ENCODE results near the gene DMBX1.

Gene DMBX1

GRCh38 chr1:46489638-46490405, at the start of gene DMBX1:
DMBX1 (plus strand) TSS chr1:46489836; CDS start chr1:46507011, 17,175 bp downstream.
- no peak for DNase-seq (ENCODE audit: low read depth in 2 of 2)

- no peak for DNase-seq (ENCODE audit: low read depth in 2 of 2)
Measured at GRCh38 chr1:46440478-46440877, 49.2 kb upstream of the DMBX1 start.

- peak; percentile 31 to 48 for DNase-seq (ENCODE audit: low read depth in 2 of 2)
Measured at GRCh38 chr1:46442317-46443161, 47.1 kb upstream of the DMBX1 start.

- no peak for DNase-seq (ENCODE audit: low read depth in 2 of 2)
Measured at GRCh38 chr1:46444466-46444865, 45.2 kb upstream of the DMBX1 start.

DNA sequence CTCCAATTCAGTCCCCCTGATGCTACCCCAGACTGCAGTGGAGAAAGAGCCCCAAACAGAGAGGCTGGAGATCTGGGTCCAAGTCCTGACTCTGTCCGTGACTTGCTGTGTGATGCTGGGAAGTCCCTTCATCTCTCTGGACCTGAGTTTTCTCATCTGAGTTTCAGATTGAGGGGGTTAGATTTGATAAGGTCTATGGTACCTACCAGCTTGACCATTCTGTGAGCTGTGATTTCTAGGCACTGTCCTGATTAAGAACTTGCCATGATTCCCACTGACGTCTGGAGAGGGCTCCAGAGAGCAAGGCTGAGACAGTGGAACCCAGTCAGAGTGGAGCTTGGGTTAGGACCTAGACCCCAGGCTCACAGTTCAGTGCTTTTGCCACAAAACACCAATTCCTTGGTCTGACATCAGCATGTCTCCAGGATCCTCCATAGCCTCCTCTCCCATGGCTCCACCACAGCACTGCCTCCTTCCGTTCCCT, 43.8 kb upstream of the DMBX1 start:
- no peak for DNase-seq (ENCODE audit: low read depth in 2 of 2)

GRCh38 chr1:46446646-46447498, 42.8 kb upstream of the DMBX1 start:
- peak; percentile 40 to 67 for DNase-seq (ENCODE audit: low read depth in 2 of 2)

GRCh38 chr1:46447499-46448108, 42.0 kb upstream of the DMBX1 start:
- no peak for DNase-seq (ENCODE audit: low read depth in 2 of 2)

GRCh38 chr1:46448109-46448911, 41.3 kb upstream of the DMBX1 start:
- no peak for DNase-seq (ENCODE audit: low read depth in 2 of 2)

DNA sequence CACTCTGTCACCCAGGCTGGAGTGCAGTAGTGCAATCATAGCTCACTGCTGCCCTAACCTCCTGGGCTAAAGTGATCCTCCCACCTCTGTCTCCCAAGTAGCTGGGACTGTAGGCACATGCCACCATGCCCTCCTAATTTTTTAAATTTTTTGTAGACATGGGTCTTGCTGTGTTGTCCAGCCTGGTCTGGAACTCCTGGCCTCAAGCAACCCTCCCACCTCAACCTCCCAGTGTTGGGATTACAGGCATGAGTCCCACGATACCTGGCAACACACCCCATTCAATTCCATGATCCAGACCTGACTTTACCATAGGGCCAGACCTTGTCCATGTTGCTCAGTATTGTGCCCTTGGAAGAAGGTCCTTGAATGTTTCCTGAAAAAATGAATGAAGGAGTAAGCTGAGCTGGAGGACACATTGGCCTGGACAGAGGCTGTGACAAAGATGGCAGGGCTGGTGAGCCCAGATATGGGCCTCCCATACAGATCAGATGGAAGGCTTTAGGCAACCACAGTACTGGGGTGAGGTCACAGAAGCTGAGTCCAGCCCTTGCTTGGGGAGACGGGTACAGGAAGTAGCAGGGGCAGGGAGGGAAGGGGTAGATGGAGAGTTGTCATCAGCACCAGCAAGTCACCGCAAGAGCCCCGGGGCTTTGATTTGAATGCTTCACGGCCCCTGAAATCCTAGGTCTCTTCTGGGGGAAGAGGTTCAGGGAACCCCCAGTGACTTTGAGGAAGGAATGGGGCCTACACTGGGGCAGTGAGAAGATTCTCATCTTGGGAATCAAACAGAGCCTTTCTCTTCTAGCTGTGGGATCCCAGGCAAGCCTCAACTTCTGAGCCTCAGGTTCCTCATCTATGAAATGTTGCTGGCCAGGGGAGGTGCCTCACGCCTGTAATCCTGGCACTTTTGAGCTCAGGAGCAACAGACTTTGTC, 40.1 kb upstream of the DMBX1 start:
- DNase-seq (ENCODE audit: low read depth in 2 of 2): no peak

GRCh38 chr1:46450160-46450517, 39.5 kb upstream of the DMBX1 start:
- no peak for DNase-seq (ENCODE audit: low read depth in 2 of 2)

DNA sequence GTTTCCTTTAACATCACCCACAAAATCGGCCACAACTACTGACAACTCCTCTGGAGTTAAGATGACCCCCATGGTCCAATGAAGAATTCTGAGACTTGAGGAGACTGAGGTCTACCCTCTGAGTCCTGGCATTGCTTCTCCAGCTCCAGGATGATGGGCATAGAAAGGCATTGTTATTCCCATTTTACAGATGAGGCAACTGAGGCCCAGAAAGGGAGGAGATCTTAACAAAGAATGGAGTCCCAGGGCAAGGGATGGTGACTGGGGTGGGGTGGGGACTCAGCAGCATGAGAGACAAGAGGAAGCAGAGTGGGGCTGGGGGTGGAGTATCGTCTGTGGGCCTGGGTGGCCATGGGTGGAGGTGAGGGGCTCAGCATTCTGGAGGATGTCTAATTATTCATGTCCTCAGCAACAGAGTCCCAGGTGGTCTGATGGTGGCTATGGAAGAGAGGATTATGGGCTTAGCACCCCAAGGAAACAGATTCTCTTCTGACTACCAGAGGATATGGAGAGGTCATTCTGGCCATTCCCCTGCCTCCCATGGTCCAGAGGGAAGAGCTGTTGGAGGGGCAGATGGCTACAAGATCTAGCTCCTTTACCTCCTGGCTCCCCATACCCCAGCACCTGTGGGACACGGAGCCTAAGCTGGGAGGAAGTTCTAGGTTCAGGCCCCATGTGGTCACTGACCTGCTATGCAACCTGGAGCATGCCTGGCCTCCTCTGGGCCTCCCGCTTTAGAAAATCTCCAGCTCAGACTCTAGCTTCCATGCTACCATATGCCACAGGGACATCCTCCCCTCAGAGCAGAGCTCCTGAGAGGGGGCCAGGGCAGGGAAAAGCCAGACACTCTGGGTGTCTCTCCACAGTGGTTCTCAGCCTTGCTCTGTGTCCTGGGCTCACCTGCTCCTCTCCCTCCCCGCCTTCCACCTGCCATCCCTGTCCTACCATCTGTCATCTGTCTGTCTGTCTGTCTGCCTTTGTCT, 37.4 kb upstream of the DMBX1 start:
- DNase-seq (ENCODE audit: low read depth in 2 of 2): no peak

DNA sequence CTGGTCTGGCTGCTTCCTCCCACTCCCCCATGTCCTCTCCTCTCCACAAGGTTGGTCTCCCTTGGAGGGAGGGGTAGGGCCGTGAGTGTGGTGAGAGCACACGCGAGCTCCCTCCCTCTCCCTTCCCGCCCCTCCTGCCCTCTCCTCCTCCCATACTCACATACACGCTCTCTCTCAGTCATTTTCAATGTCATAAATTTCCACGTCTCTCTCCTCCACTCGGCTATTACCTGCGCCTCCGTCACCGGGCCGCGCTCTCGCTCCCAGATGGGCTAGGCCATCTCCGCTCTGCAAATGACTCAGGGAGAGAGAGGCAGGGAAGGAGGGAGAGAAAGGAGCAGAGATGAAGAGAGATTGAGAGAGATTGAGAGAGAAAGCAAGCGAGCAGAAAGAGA, 36.7 kb upstream of the DMBX1 start:
- no peak for DNase-seq (ENCODE audit: low read depth in 2 of 2)

GRCh38 chr1:46453449-46453848, 36.2 kb upstream of the DMBX1 start:
- DNase-seq (ENCODE audit: low read depth in 2 of 2): no peak

GRCh38 chr1:46455951-46456350, 33.7 kb upstream of the DMBX1 start:
- DNase-seq (ENCODE audit: low read depth in 2 of 2): no peak

DNA sequence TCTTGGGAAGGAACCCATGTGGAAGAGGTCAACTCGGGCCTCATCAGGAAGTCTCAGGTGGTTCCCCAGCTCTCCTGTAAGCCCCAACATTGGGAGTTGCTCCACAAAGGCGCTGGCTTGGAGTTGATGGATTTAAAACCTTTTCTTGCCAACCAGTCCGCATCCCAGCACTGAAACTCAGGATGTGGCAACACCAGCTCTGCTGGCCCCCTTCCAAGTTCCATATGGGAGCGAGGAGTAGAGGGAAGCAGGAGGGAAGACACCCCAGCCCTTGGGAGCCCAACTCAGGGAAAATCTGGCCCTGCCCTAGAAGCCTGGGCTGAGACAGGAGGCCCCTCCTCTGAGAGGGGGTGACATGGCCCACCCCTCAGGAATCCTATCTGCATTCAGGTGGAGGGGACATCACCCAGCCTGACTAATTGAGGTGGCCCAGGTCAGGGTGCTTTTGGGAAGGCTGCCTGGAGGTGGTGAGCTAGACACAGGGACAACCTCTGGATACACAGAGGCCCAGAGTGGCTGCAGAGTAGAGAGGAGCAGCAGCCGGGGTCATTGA, 33.1 kb upstream of the DMBX1 start:
- DNase-seq (ENCODE audit: low read depth in 2 of 2): no peak

DNA sequence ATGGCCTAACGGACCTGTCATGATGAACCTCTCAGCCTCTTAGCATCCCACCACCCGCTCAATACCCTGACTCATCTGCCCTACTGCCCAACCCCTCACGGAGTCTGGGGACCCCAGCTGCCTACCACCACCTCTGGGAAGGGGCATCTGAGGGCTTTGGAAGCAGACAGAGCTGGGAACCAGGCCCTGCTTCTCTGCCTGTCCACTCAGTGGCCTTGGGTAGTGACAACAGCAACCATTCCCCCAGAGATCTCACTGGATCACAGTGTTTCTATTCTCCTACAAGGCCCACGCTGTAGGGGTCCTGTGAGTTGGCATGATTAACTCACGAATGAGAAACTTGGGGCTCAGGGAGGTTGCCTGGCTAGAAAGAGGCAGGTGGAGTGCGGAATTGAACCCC, 32.5 kb upstream of the DMBX1 start:
- no peak for DNase-seq (ENCODE audit: low read depth in 2 of 2)

DNA sequence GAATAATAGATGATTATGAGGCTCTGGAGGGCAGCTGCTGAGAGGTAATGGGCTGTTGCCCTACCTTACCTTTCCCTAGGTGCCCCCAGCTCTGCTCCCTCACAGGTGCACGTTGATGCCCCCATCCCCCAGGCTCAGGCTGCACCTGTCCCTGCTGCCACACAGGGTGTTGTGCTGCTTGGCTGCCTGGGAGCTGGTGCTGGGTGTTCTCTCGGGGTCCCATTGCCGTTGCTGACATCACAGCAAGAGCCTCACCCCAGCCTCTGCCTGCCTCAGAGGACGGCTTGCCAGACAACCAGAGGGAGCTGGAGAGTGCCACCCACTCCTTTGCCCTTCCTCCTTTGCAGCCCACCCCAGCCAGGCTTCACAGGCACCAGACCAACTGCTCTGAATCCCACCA, 31.4 kb upstream of the DMBX1 start:
- no peak for DNase-seq (ENCODE audit: low read depth in 2 of 2)

DNA sequence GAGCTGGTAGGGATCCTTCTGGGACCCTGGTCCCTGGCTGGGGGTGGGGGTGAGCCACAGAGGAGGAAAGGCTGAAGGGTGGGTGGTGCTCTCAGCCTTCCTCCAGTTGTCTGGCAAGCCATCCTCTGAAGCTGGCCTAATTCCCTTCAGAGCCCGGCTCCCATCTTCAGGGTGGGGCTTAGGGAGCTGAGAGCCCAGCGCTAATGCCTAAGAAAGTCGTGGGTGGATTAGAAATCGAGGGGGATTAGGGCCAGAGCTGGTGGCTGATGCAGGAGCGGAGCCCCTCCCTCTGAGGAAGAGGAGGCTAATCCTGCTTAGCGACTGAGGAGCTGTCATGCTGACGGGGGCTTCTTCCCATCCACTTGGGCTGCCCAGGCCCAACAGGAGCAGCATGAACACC, 30.8 kb upstream of the DMBX1 start:
- no peak for DNase-seq (ENCODE audit: low read depth in 2 of 2)
